Fibroblast of the conjunctiva (primary cell): ENCODE results near the gene PAK1.

ENCODE experiments used
- DNase-seq: peaks from one replicate; pipeline ENCODE4 v3.0.0-alpha.2; 2010; ENCODE audit warnings: low read depth

PAK1 gene

DNA sequence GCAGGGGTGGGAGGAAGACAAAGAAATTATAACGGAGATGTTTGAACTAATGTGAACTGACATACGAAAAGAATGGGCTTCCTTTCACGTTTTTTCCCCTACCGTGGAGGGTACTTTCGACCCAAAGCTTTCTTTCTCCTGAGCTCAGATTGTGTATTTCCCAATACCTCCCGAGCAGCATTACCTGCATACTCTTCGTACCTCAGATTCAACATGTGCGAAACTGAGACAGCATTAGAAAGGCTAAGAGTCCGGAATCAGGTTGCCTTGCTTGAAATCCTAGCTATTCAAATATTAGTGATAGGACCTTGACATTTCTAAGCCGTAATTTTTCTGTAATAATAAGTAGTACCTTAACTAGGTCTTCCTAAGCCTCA, 778 bp upstream of the PAK1 start:
- no peak for DNase-seq

DNA sequence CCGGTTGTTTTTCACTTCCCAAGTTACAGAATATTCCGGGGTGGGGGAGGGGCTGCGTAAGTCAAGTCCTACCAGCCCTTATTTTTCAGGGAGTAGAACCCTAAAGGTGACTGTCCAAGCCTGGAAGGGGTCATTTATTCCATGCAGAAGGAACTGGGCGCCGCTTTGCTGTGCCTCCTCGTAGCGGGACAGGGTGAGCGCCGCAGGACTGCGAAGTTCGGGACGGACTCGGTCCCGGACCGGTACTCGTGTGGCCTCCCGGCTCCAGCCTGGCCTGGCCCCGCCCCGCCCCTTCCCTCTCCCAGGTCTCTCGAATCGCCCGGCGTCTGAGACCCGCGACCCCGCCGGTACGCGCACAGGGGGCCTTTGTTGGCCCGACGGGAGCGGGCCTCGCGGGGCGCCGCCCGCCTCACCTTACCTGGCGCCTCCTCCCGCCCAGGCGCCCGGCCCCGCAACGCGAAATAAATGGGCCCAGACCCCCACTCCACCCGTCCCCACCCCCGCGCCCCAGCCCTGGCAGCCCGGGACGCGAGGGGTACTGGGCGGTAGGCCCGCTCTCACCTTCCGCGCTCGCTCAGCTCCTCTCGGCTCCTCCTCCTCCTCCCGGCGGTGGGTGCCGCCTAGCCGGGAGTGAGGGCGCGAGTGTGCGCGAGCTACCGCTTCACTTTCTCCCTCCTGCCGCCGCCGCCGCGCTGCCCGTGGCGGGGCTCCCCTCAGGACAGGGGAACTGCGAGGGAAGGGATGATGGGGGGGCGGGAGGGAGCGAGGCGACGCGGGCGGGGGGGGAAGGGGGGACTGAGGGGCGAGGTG, 698 bp downstream of the PAK1 start:
- no peak for DNase-seq

DNA sequence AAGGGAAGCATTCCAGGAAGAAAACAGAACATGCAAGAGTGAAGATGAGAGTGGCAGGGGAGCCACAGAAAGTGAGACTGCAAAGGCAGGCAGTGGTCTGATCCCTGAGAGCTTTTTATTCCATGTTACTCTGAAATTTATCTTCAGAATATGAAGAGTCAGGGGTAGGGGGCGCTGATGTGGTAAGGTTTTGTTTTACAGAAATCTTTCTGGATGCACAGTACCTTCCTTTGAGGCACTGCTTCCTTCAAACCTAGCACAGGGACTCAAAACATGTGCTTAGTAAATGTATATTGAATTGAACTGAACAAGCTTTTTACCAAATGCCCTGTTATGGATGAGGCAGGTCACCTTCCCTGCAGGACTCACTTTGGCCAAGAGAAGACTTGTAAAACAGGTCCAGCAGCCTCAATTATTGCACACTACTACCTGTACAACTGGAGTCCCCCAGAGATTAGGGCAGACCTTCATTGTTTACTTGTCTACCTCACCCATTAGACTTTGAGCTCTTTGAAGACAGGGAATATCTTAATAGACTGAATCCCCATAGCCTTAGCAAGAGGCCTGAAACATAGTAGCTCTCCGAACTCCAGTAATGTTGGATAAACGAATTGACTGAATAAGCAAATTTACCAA, 2.2 kb downstream of the PAK1 start:
- no peak for DNase-seq

DNA sequence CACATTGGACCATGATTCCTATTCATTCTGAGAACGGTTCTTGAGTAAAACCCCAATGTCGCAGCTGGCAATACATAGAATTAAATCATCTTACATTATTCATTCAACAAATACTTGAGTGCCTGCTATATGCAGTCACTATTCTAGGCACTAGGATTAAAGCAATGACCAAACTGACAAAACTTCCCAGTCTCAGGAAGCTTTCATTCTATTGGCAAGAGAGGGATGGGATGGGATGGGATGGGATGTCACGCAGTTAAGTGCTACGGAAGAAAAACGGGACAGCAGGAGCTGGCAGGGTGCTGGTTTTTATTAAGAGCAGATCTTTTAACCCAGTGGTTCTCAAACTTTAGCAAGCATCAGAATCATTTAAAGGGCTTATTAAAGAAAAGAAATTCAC, 2.9 kb downstream of the PAK1 start:
- DNase-seq: no peak

DNA sequence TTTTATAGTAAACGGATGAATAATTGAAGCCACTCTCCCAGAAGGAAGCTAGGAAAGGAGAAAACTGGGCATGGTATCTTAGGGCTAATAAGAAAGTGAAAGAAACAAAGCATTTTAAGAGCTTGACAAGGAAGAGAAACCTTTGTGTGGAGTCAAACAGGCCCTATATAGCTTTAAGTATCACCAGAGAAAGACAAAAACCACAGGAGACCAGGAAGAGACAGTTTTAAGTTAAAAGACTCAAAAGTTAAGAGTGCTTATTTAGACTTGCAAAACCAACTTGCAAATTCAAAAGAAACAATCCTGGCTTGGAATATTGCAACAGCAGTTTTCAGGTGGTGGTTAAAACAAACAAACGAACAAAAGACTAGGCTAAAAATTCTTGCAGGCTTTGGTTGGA, 3.4 kb downstream of the PAK1 start:
- no peak for DNase-seq

DNA sequence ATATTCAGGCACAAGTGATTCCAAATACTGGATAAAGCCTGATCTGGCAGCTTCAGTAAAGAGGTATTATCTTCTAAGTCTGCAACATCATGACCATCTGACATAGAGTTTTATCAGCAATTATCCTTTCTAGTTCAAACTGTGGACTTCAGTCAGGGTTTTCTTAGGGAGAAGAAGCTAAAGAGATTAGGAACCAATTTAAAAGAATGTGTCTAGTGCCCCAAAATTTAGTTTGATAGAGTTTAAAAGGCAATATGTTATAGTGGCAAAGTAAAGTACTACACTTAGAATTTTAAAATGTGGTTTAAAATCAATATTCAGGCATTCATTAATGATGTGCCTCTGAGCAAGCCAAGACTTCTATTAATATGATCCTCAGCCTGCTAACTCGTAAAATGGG, 5.4 kb downstream of the PAK1 start:
- no peak for DNase-seq

DNA sequence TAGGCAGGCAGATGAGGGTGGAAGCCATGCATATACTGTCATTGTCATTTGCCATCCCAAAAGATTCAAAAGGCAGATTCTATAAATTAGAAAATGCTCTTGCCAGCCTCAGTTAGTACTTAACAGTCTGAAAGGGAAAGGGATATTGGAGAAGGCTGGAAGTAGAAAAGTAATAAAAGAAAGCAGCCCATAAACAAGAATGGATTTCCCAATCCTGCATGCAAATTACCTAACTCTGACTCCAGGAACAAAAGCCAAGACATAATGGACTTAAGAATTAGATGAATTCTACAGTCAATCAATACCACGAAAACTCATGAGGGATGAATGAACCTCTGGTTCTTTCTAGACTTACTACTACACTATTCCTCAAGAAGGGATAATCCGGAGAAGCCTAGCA, 5.9 kb downstream of the PAK1 start:
- DNase-seq: no peak

DNA sequence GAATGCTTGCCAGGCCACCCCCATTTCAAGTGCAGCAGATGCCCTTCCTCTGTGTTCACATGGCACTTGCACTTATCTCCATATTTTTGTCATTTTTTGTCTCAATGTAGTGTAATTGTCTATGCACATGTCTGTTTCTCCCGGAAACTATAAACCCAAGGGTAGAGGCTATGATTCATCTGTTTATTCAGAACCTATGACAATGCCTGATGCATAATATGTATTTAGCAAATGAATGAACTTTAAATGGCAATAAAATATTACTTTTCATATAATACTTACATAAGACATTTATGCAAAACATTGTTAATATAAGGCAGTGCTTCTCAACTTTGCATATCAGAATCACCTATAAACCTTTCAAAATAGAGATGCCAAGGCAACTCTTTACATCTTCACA, 6.7 kb downstream of the PAK1 start:
- DNase-seq: no peak

DNA sequence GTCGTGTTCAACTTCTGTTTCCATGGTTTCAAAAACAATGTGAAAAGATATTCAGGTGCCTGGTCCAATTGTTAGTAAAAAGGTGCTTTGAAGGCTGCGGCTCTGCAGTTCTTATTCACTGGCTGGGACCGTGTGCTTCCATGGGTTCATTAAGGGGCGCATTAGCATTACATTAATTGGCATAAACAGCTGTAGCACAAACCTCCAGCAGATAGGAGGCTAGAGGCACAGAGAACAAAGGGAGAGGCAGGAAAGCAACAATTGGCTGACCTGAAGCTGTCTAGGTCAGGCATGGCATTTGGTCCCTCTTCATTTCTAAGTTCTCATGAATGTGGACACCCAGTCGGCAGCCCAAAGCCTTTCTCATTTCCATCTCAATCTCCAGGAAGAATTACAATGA, 16.6 kb downstream of the PAK1 start:
- DNase-seq: no peak

DNA sequence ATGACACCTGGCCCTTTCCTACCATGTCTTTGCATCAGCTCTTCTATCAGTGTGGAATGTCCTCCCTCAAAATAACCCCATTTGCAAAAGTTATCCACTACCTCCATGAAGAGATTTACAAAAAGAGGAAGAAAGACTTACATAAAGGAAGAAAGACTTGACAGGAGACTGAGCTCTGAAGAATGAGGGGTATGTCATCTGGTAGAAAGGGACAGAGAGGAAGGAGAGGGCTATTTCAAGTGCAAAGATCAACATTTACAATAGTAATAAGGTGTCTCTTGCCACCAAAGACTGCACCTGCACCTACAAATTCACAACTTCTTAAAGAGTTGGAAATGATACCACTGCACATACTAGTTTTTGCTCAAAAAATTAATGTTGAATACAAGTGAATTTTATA, 18.2 kb downstream of the PAK1 start:
- DNase-seq: no peak

DNA sequence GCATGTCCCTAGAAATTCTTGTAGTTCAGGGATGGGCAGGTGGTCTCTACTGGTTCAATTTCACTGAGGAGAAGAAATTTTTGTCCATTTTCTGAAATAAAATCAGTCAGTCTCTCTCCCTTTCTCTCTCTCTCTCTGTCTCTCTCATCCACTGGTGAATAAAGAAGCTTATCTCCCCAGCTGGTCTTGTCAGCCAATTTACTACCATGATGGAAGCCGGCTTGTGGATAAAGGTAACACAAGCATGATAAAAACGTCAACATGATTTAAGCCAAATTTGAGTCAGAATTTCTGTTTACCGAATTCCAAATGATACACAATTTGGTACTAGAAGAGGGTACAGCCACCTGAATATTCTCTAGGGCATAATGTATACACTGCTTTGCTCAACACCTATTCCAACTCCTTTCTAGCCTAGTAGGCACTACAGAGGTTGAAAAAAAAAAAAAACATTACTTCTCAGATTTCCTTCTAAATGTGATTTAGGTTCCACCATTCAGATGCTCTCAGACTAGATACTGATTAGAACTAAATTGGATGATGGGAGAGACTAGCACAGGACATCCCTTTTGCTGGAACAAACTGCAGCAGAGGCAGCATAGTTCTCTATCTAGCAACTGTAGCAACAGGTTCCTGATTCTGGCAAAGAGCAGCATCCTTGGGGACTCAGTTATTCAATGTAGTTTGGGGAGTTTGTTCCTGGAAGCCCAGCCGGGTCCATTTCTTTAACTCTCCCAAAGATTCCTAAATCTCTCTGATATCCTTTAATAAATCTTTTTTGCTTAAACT, 18.8 kb downstream of the PAK1 start:
- DNase-seq: no peak

DNA sequence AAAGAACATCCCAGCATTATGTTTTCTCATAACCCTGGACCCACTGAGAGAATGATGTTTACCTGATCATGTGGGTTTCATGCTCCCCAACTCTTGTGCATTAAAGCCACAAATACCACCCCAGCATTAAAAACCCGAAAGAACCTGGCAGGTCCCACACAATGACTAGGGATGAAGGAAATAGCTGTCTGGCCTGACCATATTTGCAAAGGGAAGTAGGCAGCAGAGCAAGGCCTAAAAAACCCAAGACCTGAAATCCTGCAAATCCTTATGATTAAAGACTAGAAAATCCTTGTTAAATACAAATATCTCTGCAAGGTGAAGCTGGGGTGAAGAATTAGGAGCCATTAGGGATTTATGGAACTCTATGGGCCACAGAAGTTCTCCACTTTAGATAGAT, 23.7 kb downstream of the PAK1 start:
- DNase-seq: no peak

DNA sequence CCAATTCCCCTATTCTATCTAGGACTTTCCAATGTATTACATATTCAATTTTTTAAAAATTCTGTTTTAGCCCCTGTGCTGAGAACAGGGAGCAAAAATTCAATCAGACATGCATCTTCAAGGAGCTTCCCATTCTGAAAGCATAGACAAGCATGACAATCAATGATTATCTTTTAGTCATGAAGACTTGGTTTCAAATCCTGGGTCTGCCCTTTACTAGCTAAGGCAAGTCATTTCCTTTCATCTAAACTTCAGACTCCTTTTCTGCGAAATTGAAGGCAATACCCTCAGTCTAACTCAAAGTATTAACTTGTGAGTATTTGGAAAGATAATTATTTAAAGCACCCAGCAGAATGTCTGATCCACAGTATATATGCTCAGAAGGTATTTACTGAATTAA, 24.1 kb downstream of the PAK1 start:
- DNase-seq: no peak

DNA sequence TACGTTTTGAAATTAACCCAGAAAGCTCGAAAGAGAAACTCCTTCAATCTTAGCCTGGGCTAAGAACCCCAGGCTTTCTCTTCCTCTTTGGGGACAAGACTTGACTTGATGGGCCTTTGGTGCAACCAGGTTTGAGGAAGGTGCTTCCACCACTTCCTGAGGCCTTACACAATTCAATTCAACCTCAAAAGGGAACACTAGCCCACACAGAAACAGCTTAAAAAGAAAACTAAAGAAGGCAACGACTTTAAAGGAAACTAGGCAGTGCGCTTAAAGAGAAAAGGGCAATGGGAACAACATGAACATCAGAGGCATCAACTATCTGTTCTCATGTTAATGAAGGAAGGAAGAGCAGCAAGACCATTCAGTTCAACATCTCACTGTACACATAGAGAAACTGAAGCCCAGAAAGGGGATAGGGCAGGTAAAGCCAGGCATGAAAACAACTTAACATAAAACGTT, 24.8 kb downstream of the PAK1 start:
- no peak for DNase-seq

DNA sequence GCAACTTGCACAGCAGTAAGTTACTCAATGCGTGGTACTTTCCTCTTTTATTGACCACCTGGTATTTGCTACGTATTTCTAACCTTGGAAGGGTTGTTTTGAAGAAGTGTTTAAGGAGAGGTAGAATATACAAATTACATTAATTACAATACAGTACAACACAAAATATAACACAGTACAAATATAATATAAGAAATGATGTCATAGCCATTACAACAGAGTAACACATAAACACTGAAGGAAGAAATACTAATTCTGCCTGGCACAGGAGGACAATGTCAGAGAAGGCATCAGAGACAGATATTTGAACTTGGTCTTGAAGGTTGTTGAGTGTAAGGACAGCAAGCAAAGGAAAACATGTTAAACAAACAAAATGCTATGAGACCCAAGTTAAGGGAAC, 25.6 kb downstream of the PAK1 start:
- no peak for DNase-seq

DNA sequence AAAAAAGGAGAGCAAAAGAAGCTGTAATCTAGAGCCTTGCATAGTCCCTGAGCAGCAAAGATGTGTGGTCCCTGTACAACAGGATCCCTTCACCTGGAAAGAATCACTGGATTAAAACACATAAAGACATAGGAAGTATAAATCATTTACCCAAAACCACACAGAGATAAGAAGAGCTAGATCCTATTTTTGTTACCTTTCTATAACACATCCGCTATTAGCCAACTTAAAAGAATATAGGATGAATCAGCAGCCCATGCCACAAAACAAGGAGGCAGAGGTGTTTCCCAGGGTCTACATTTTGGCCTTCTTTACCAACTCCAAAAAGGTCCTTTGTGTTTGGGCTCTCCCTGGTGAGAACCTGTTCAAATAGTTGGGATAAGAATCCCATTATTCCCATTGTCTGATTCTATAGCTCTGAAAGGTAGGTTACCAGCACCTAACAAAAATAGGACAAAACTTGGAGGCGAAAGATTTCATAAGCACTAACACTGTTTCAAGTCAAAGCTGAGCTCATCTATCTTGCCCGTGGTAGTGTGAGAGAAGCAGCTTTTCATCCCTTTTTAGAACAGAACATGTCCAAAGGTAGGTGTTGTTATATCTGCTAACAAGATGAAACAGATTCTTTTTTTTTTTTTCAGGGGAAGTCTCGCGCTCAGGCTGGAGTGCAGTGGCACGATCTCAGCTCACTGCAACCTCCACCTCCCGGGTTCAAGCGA, 26.8 kb downstream of the PAK1 start:
- DNase-seq: no peak

DNA sequence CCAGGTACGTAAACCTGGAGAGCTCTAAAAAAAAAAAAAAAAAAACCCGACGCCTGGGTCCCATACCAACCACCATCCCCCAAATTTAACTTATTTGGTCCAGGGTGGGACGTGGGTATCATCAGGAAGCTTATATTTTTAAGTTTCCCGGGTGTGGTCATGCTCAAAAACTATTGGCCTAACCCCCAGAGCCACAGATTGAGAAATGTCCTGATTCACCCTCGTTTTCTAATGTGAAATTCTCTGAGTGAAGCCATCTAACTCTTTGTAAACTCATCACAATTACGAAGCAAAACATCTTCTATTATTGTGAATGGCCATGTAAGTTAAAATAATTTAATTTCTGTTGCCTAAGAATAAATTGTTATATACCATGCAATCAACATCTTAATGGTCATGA, 29.6 kb downstream of the PAK1 start:
- no peak for DNase-seq

DNA sequence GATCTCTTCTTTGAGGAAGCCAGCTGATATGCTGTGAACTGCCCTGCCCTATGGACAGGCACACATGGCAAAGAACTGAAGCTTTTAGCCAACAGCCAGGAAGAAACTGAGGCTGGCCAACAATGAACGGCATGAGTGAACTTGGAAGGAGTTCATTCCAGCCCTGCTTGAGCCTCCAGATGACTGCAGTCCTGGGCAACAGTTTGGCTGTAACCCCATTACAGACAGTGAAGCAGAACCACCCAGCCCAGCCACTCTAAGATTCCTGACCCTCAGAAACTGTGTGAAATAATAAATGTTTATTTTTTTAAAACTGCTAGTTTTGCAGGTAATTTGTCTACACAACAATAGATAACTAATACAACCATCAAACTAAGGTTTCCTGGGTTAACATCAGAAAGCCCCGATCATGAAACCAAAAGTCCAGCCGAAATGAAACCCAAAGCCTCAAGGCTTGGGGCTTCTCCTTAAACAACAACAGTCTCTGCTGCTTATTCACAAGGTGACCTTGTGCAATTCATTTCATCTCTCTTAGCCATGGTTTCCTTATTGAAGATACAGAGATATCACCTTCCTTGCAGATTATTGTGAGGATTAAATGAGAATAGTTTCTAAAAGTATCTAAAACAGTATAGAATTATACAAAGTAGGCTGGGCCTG, 31.4 kb downstream of the PAK1 start:
- no peak for DNase-seq

DNA sequence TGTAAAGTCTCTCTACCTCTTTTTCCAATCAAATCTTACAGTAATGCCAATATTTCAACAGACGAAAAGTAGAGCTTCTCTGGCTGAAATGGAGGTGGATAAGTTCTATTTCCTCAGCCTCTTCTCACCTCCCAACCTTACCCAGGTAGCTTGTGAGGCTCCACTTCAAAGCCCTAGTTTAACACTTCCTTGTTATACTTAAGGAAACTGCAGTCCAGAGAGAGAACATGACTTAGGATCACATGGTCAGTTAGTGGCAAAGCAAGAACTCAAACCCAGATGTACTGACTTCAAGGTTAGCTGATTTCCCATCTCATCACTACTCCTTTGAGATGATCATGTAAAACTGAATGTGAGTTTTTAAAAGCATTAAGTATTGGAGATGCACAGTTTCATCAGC, 32.5 kb downstream of the PAK1 start:
- no peak for DNase-seq

DNA sequence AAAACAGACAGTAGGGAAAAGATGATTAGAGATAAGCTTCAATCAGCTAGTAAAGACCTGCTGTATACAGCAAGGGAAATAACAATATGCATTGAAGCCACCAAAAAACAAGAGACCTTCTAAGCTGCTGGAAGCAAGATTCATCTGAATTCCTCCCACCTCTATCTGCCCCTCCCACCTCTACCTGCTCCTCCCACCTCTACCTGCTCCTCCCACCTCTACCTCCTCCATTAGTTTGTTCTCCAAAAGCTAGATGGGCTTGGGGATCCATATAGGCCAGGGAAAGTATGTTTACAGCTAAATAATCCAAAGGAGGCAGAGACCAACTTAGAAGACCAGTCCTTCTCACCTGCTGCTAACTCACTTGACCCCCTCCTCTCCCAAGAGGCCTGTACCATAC, 33.2 kb downstream of the PAK1 start:
- no peak for DNase-seq

DNA sequence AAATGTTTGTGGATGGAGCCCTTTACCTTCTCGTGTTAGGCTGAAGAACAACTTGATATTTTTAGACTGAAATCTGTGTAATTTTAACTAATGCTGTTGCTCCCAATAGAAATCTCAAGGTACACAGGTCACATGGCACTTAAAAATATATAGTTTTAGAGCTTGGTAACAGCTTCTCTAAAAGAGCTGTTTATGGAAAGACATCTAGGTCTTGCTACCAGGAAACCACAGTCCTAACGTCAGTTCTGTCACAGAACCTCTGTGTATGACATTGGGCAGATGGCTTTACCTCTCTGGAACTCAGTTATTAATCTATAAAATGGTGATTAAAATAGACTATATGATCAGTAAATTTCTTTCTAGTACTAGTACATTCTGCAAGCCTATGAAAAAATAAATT, 35.4 kb downstream of the PAK1 start:
- no peak for DNase-seq

DNA sequence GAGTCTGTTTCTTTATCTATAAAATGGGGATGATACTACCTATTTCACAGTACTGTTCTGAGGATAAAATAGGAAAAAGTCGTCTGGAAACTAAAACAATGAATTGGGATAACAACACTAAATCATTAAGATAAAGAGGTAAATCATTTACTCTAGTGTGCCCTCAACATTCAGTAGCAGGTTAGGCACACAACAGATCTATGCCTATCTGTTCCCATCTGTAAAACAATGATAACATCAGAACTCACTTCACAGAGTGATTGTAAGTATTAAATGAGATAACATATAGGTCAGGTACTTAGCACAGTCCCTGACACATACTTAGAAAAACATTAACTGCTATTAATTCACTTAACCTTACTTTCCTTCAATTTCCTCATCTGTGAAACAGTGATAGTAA, 36.9 kb downstream of the PAK1 start:
- DNase-seq: no peak
